ENCODE measurements around the gene SSPN. TPM values are rescaled to one million over a fixed set of nuclear protein-coding genes. Genes with fewer than 3 reads are reported as not detected.

The SSPN gene
- total RNA-seq, 1 experiment from 2014 or later = 3.1 TPM

GRCh38 chr12:26242683-26243082, 47.3 kb downstream of the SSPN start:
- Histone ChIP-seq H3K36me3 (ENCODE audit: control insufficient read depth, insufficient read depth, low read length) (no peaks in the 10 kb centered on the region), H3K27me3 (replicated peaks; ENCODE audit: control insufficient read depth, insufficient read depth, low read length) (no peaks in the 10 kb centered on the region), H3K9me3 (no peaks in the 10 kb centered on the region; the same call in 1 of the 2 replicates), H3K4me1 (peaks cover 11% of the 10 kb centered on the region; the same call in 1 of the 2 replicates), H3K4me3 (ENCODE audit: low read depth, low read length) (no peak overlapping the region)
- no peak overlapping the region for H3K4me3 Mint-ChIP-seq (ENCODE audit: unreplicated experiment)
- ChIA-PET POLR2A (no interaction called here), CTCF (no interaction called here)
- H3K9me3 Mint-ChIP-seq (ENCODE audit: unreplicated experiment) = no peaks in the 10 kb centered on the region
- no peak overlapping the region for H3K27ac Mint-ChIP-seq (ENCODE audit: unreplicated experiment)
- H3K27me3 Mint-ChIP-seq (ENCODE audit: insufficient read depth, unreplicated experiment) = no peaks in the 10 kb centered on the region
- no peak for TF ChIP-seq CTCF (IDR thresholded peaks at IDR 0.05; ENCODE audit: insufficient read depth in 1 of 2, low read depth in 1 of 2, low read length in 1 of 2, severe bottlenecking in 1 of 2, unreplicated experiment in 1 of 2)
- DNase-seq = no peak
- intact Hi-C loops (cut with micrococcal nuclease; ENCODE audit: unreplicated experiment) = no loop called here
- peaks cover 15% of the 10 kb centered on the region for H3K4me1 Mint-ChIP-seq (ENCODE audit: low read depth, unreplicated experiment)
- no TSS peak for BruUV-seq (replicated peaks)
- H3K36me3 Mint-ChIP-seq (ENCODE audit: insufficient read depth, unreplicated experiment) = no peaks in the 10 kb centered on the region

- H3K27ac Mint-ChIP-seq (ENCODE audit: unreplicated experiment) = no peak overlapping the region
- H3K4me3 Mint-ChIP-seq (ENCODE audit: unreplicated experiment) = no peak overlapping the region
- peaks cover 12% of the 10 kb centered on the region for H3K4me1 Mint-ChIP-seq (ENCODE audit: low read depth, unreplicated experiment)
- BruUV-seq (replicated peaks) = no TSS peak
- H3K36me3 Mint-ChIP-seq (ENCODE audit: insufficient read depth, unreplicated experiment) = no peaks in the 10 kb centered on the region
- CTCF ChIA-PET = no interaction called here
- POLR2A ChIA-PET = no interaction called here
- Histone ChIP-seq H3K4me3 (ENCODE audit: low read depth, low read length) (no peak overlapping the region), H3K4me1 (peaks cover 11% of the 10 kb centered on the region; the same call in 1 of the 2 replicates), H3K9me3 (peaks cover 5% of the 10 kb centered on the region; the same call in 1 of the 2 replicates), H3K27me3 (replicated peaks; ENCODE audit: control insufficient read depth, insufficient read depth, low read length) (no peaks in the 10 kb centered on the region), H3K36me3 (ENCODE audit: control insufficient read depth, insufficient read depth, low read length) (no peaks in the 10 kb centered on the region)
- no peak for DNase-seq
- intact Hi-C loops (cut with micrococcal nuclease; ENCODE audit: unreplicated experiment) = no loop called here
- H3K27me3 Mint-ChIP-seq (ENCODE audit: insufficient read depth, unreplicated experiment) = no peaks in the 10 kb centered on the region
- peaks cover 6% of the 10 kb centered on the region for H3K9me3 Mint-ChIP-seq (ENCODE audit: unreplicated experiment)
- TF ChIP-seq CTCF (IDR thresholded peaks at IDR 0.05; ENCODE audit: insufficient read depth in 1 of 2, low read depth in 1 of 2, low read length in 1 of 2, severe bottlenecking in 1 of 2, unreplicated experiment in 1 of 2) = no peak
Measured at GRCh38 chr12:26244503-26244902, 49.1 kb downstream of the SSPN start.

GRCh38 chr12:26245175-26245942, 50.0 kb downstream of the SSPN start:
- ChIA-PET POLR2A (no interaction called here), CTCF (interaction anchor here (0.9 kb wide), 1 partner anchor 182 kb away, joined by 3 read pairs; no protein-coding TSS in a partner anchor)
- Histone ChIP-seq H3K27me3 (replicated peaks; ENCODE audit: control insufficient read depth, insufficient read depth, low read length) (no peaks in the 10 kb centered on the region), H3K36me3 (ENCODE audit: control insufficient read depth, insufficient read depth, low read length) (no peaks in the 10 kb centered on the region), H3K4me1 (peaks cover 11% of the 10 kb centered on the region; the same call in 1 of the 2 replicates), H3K4me3 (ENCODE audit: low read depth, low read length) (no peak overlapping the region), H3K9me3 (peaks cover 5% of the 10 kb centered on the region; the same call in 1 of the 2 replicates)
- Mint-ChIP-seq H3K4me3 (ENCODE audit: unreplicated experiment) (no peak overlapping the region), H3K36me3 (ENCODE audit: insufficient read depth, unreplicated experiment) (no peaks in the 10 kb centered on the region), H3K27ac (ENCODE audit: unreplicated experiment) (no peak overlapping the region), H3K4me1 (ENCODE audit: low read depth, unreplicated experiment) (peaks cover 8% of the 10 kb centered on the region), H3K27me3 (ENCODE audit: insufficient read depth, unreplicated experiment) (no peaks in the 10 kb centered on the region), H3K9me3 (ENCODE audit: unreplicated experiment) (peaks cover 13% of the 10 kb centered on the region)
- TF ChIP-seq CTCF (IDR thresholded peaks at IDR 0.05; ENCODE audit: insufficient read depth in 1 of 2, low read depth in 1 of 2, low read length in 1 of 2, severe bottlenecking in 1 of 2, unreplicated experiment in 1 of 2) = no peak
- intact Hi-C loops (cut with micrococcal nuclease; ENCODE audit: unreplicated experiment) = no loop called here
- DNase-seq = no peak
- BruUV-seq (replicated peaks) = no TSS peak

Data from Caco-2 (cell line).